SH-SY5Y (cell line): ENCODE data around the gene HOXB13.

ENCODE experiments used
- GATA2 ChIP-seq: IDR thresholded peaks from 2 replicates; pipeline ENCODE4 v1.6.1; 2011; ENCODE audit warnings: mild to moderate bottlenecking, low read depth, low read length
- GATA3 ChIP-seq: IDR thresholded peaks from 2 replicates; pipeline ENCODE4 v1.6.1; 2011; ENCODE audit warnings: low read depth, mild to moderate bottlenecking, low read length, moderate library complexity

Gene HOXB13

GRCh38 chr17:48718227-48718760, 10.3 kb downstream of the HOXB13 start:
- TF ChIP-seq GATA3 (no peak), GATA2 (no peak)

DNA sequence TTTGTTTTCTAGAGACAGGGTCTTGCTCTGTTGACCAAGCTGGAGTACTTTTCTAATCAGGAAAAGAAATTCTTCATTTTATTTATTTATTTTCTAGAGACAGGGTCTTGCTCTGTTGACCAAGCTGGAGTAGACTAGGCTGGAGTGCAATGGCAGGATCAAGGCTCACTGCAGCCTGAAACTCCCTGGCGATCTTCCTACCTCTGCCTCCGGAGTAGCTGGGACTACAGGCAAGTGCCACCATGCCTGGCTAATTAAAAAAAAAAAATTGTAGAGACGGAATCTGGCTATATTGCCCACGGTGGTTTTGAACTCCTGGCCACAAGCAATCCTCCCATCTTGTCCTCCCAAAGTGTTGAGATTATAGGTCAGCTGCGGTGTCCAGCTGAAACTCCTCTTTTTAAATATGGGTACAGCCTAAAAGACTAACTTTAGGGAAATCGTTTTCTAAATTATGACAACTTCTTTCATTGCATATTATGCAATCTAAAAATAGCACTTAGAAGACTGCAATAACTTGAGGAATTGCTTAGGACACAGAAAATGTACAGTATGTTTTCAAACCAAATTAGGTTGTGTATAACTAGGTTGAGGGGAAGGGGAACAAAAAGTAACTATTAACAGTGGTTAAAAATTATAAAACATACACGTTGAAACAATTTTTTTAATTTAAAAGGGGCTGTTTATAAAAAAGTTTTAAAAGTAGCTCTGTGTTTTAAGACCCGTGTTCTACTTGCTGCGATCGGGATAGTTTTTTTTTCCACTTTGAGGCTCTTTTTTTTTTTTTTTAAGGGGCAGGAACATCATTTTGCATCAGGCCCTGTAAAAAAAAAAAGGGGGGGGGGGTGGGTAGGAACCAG, 11.0 kb downstream of the HOXB13 start:
- TF ChIP-seq GATA2 (no peak), GATA3 (no peak)

GRCh38 chr17:48715496-48716399, 12.8 kb downstream of the HOXB13 start:
- TF ChIP-seq GATA2: no peak
- no peak for TF ChIP-seq GATA3

DNA sequence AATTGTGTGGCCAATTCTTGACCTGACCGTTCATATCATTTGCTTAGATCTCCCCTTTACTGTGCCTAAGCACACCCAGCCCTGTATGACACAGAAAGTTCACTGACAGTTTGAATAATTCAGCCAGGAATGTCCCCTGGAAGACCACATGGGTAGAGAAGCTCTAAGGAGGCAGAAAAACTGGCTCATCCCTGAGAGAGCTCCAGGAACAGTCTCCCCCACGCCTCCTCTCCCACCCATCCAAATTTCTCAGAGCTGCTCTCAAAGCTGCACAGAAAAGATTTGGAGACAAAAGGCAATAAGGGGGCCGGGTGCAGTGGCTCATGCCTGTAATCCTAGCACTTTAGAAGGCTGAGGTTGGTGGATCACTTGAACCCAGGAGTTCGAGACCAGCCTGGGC, 17.4 kb downstream of the HOXB13 start:
- TF ChIP-seq GATA3 (no peak), GATA2 (no peak)

DNA sequence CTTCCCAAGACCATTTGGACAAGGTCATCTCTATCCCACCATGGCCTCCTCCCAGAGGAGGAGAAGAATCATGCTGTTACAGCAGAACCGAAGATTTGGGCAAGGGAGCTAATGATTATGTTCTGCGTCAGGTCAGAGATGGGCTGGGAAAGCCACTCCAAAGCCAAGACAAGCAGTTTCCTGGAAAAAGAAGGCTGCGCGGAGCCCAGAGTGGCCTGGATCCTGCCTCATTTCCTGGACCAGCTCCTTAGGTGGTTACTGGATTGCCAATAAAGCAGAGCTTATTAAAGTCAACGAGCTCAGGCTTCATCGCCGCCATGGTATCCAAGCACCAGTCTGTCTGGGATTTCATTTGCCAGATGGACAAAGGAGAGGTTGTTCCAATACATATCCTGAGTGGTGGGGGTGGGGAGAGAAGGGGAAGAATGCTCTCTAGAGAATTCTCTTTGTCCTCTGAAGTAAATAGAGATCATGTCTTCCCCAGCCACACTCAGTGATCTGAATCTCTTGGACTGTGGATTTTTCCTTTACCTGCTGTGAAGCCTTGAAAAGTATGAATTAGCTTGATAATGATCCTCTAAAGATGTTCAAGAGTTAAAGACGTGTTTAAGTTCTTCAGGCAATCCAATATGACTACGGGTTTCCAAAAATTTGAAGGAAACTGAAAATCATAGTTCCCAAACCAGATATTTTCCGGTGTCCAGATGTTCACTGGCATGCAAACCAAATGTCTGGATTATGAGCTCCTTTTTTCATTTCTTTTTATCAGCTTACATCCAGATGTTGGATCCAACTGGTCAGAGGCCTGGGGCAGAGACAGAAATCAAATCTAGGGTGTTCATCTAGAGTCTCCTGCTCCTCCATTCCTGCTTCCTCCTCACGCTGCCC, 23.9 kb downstream of the HOXB13 start:
- no peak for TF ChIP-seq GATA3
- TF ChIP-seq GATA2: no peak

DNA sequence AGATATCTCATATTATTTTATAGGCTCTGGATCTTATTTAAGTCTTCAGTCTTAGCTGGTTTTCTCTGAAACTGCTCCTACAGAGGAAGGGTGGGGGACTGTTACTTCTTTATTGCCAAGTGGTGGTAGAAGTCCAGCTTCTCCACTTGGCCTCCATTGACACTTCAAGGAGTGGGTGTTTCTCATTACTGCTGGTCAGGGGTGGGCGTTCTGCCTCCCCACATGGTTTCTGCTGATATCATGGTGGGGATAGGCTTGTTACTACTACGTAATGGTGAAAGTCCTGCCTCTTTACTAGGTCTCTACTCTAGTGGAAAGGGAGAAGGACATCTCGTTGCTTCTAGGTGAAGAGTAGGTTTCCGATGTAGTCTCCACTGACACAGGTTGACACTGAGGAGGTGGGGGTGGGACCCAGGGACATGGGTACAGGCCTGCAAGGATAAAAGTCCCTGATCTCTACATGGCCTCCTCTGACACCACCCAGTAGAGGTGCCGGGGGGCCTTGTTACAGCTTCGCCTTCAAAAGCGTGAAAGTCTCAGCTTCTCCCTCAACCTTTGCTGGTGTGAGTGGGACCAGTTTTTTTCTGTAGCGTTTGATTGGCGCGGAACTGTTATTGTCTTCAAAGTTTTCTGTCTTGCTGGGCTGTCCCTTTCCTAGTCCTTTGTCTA, 26.6 kb downstream of the HOXB13 start:
- no peak for TF ChIP-seq GATA2
- no peak for TF ChIP-seq GATA3

DNA sequence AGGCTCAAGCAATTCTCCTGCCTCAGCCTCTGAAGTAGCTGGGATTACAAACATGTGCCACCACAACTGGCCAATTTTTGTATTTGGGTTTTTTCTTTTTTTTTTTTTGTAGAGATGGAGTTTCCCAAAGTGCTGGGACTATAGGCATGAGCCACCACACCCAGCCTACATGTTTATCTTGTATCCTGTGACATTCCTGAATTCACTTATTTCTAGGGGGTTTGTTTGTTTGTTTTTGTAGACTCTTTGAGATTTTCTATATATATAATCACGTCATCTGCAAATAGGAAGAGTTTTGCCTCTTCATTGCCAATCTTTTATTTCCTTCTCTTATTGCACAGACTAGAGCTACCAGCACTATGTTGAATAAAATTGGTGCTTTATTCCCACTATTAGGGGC, 35.4 kb downstream of the HOXB13 start:
- no peak for TF ChIP-seq GATA2
- no peak for TF ChIP-seq GATA3

DNA sequence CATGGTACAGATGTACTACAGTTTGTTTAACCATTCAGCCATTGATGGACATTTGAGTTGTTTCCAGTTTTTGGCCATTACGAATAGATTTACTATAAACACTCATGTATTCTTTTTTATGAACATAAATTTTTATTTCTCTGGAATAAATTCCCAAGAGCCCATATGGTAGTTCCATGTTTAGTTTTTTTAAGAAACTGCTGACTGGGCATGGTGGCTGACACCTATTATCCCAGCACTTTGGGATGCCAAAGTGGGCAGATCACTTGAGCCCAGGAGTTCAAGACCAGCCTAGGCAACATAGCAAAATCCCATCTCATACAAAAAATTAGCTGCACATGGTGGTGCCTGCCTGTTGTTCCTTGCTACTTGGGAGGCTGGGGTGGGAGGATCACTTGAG, 36.5 kb downstream of the HOXB13 start:
- TF ChIP-seq GATA3 (no peak), GATA2 (no peak)

GRCh38 chr17:48690655-48691054, 37.9 kb downstream of the HOXB13 start:
- TF ChIP-seq GATA2 (no peak), GATA3 (no peak)

DNA sequence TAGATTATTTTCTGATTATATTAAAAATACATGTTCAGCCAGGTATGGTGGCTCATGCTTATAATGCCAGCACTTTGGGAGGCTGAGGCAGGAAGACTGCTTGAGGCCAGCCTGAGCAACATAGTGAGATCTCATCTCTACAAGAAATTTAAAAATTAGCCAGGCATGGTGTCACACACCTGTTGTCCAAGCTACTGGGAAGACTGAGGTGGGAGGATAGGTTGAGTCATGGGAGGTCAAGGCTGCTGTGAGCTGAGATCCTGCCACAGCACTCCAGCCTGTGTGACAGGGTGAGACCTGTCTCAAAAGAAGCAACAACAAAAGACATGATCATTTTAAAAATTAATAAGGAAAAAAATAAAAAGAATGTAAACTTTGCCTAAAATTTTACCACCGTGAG, 46.9 kb downstream of the HOXB13 start:
- no peak for TF ChIP-seq GATA2
- no peak for TF ChIP-seq GATA3

DNA sequence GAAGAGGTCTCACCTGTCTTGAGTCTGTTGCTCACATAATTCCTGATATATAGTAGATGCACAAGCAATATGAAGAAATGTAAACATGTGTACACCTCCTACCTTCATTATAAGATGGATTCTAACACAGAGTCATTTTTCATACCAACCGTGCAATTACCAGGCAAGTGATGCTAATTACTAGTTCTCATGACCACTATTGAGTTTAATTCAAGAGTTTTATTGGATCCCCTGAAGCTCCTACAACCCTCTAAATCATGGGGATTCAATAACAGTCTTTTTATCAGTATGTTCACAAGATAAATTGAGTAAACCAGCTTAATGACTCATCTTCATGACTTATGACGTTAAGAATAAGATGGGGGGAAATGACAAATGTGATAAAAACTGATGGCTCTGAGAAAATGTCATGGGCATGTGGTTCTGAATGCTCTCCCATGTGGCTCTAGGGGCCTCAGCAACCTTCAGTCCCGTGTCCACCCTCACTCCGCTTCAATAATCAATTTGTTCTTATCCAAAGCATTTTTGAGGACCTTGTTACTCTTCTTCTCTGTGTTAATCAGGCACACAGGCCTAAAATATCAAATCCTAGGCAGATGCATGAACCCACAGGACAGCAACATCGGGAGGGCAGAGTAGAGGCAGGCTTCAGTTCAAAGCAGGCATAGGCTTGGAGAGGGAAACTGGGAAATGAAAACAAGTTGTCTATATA, 49.0 kb downstream of the HOXB13 start:
- TF ChIP-seq GATA3: no peak
- no peak for TF ChIP-seq GATA2

GRCh38 chr17:48678141-48678971, 50.2 kb downstream of the HOXB13 start:
- no peak for TF ChIP-seq GATA3
- no peak for TF ChIP-seq GATA2
